22Rv1 (cell line): ENCODE data around the gene GSTP1.

Experiments
- H3K27ac ChIP-seq: fragments of 450-650 bp; 2 replicates; pipeline ENCODE4 v1.5.1; 2017
- ZFX ChIP-seq: fragments of 450-650 bp; IDR thresholded peaks from 2 replicates; pipeline ENCODE4 v1.6.1; 2017; ENCODE audit warnings: antibody characterized with exemption, borderline replicate concordance
- TF ChIP-seq, protein P1 (sequence below): fragments of 450-650 bp; IDR thresholded peaks from 2 replicates; pipeline ENCODE4 v1.5.1; 2017; ENCODE audit warnings: mild to moderate bottlenecking

GSTP1 gene

DNA sequence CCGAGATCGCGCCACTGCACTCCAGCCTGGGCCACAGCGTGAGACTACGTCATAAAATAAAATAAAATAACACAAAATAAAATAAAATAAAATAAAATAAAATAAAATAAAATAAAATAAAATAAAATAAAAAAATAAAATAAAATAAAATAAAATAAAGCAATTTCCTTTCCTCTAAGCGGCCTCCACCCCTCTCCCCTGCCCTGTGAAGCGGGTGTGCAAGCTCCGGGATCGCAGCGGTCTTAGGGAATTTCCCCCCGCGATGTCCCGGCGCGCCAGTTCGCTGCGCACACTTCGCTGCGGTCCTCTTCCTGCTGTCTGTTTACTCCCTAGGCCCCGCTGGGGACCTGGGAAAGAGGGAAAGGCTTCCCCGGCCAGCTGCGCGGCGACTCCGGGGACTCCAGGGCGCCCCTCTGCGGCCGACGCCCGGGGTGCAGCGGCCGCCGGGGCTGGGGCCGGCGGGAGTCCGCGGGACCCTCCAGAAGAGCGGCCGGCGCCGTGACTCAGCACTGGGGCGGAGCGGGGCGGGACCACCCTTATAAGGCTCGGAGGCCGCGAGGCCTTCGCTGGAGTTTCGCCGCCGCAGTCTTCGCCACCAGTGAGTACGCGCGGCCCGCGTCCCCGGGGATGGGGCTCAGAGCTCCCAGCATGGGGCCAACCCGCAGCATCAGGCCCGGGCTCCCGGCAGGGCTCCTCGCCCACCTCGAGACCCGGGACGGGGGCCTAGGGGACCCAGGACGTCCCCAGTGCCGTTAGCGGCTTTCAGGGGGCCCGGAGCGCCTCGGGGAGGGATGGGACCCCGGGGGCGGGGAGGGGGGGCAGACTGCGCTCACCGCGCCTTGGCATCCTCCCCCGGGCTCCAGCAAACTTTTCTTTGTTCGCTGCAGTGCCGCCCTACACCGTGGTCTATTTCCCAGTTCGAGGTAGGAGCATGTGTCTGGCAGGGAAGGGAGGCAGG lies at the start of gene GSTP1:
TSS of gene GSTP1 (plus strand) at position 566 of the 958 bp plus-strand sequence. CDS start at position 598, 32 bp downstream.
- TF ChIP-seq ZFX, result no peak
- TF ChIP-seq, protein P1, sequence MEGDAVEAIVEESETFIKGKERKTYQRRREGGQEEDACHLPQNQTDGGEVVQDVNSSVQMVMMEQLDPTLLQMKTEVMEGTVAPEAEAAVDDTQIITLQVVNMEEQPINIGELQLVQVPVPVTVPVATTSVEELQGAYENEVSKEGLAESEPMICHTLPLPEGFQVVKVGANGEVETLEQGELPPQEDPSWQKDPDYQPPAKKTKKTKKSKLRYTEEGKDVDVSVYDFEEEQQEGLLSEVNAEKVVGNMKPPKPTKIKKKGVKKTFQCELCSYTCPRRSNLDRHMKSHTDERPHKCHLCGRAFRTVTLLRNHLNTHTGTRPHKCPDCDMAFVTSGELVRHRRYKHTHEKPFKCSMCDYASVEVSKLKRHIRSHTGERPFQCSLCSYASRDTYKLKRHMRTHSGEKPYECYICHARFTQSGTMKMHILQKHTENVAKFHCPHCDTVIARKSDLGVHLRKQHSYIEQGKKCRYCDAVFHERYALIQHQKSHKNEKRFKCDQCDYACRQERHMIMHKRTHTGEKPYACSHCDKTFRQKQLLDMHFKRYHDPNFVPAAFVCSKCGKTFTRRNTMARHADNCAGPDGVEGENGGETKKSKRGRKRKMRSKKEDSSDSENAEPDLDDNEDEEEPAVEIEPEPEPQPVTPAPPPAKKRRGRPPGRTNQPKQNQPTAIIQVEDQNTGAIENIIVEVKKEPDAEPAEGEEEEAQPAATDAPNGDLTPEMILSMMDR, result no peak
- peak within 1 kb of the TSS; percentile 81 for H3K27ac ChIP-seq

DNA sequence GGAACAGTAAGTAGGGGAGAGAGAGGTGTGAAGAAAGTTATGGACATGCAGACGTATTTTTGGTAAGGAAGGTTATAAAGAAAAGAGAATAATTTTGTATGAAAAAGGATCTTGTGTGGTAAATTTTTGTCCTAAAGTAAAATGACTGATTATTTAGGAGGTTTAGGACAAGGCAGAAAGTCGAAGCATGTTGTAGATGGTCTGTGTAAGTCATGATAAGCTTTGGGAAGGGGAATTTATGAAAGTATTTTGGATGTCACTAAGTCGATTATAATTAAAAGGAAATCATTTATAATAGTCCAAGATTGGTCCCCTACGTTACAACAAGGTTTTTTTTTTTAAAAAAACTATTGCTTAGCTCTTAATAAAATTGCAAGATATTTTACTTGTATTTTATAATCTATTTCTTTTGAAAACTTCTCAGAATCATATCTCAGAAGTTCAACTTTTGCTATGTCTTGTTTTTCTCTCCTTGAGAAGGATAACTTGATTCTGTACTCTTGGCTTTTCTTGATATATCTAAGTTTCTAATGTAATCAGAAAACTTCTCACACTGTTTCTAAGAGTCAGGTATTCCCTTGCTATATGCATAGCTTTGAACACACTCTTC lies 49.4 kb upstream of the GSTP1 start:
- TF ChIP-seq, protein P1, result no peak
- no peak for TF ChIP-seq ZFX
- H3K27ac ChIP-seq, result no peak overlapping the region

DNA sequence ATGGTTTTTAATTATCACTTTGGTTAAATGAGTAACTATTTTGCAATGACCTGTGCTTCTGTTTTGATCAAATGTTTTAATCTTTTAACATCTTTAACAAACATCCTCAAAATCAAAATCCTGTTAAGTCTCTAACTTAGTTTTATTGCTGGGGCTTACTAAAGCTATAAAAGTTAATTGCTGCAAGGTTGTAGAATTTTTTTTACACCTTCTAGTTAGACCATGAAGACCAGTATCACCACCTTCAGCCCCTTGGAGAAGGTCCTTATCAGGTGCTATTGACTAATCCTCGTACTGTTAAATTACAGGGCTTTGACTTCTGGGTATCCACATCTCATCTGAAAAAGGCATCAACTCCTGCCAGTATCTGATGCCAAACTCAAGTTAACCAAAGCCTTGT lies 48.1 kb upstream of the GSTP1 start:
- no peak overlapping the region for H3K27ac ChIP-seq
- TF ChIP-seq, protein P1, result no peak
- TF ChIP-seq ZFX, result no peak

DNA sequence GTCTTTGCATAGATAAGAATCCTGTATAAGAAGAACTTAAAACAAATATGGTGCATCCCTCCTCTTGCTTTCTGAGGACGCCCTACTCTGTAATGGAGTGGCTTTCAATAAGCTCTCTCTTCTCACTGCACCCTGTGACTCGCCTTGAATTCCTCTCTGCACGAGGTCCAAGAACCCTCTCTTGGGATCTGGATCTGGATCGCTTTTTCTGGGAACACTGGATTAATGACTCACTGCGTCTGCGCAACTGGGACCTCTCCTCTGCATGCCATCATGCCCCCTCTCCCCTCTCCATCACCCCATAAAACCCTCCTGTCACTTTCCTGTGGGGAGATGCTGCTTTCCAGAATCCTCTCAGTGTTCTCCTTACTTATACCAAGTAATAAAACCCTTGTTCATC lies 45.3 kb upstream of the GSTP1 start:
- TF ChIP-seq, protein P1, result no peak
- TF ChIP-seq ZFX, result no peak
- H3K27ac ChIP-seq, result no peak overlapping the region

DNA sequence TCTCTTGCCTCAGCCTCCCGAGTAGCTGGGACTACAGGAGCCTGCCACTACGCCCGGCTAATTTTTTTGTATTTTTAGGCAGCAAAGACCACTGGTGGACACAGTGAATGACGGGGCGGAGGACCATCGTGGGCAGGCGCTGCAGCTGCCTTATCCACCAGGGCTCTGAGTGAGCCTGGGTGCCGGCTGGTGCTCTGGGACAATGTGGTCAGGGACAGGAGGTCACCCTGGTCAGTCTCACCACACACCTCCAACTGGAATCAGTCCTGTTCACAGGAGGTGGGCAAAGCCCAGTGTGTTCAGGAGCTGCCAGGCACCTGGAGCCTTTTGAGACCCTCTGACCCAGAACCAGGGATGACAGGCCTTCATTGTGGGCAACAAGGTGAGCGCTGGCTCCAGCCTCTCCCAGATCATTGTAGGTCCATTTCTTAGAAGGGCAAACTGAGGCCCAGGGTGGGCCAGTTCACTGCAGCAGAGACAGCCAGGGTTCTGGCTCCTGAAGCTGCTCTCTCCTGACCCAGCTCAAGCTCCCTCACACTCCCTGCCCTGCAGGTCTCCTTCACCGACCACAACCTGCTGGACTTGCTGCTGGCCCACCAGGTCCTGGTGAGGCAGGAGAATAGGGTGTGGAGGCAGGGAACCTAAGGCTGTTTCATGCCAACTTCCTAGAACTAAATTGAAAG lies 44.6 kb upstream of the GSTP1 start:
- TF ChIP-seq ZFX, result no peak
- TF ChIP-seq, protein P1, result no peak
- H3K27ac ChIP-seq, result 0 out of 2 replicates have a peak overlapping the region, but pooled peaks have one; percentile 8

DNA sequence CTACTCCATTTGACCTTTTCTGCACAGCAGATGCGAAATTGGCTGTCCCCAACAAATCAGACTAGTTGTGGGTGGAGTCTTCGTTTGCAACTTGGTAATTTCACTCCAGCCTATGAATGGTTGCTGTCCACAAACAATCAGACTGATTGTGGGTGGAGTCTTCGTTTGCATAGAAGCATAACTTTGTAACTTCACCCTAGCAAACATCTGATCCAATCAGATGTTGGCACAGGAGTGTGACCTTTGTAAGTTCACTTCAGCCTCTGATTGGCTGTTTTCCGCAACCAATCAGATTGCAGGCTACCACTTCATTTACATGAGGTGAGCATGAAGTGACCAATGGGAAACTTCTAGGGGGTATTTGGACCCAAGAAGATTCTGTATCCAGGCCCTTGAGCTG lies 44.1 kb upstream of the GSTP1 start:
- 0 out of 2 replicates have a peak overlapping the region, but pooled peaks have one; percentile 8 for H3K27ac ChIP-seq
- TF ChIP-seq, protein P1, result no peak
- TF ChIP-seq ZFX, result no peak
